ENCODE measurements around the gene ITPA.

DNA sequence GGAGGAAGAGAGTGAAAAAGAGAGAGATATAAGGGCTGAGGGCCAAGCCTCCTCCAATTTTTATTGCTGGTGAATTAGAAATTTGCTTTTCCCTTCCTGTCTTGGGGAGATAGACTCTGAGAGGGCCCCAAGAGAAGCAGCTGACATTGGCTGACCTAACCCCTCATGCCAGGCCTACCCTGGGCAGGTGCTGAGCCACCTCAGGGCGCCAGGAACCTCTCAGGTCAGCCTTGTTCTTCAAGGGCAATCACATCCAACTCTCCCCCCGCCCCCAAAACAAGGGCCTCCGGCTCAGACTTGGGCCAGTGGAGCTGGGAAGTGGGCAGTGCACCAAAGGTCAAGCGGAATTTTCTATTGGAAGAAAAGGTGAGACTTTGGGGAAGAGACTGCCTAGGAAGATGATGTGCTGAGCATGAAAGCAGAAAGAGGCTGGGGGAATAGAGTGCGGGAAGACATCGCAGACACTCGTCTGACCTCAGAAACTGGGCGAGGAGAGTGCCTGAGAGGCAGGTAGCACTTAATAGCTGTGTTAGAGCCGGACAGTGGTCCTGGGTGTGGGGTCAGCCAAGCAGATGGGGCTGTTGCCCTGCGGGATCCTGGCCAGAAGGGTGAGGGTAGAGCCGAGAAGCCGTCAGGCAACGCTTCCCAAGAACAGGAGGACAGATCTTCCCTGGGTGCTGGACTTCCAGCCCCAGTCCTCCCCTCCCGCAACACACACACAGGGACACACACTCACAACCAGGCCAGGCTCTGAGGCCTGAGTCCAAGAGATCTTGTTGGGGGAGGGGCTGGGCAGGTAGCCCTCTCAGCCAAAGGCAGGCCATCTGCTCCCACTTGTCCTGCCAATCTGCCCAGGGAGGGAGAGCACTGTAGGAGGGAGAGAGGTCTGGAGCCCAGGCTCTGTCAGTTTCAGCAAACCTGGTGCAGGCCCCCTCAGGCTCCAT lies 45.9 kb upstream of the ITPA start:
- TF ChIP-seq BCL3 (CRISPR knock-in tag; IDR thresholded peaks at IDR 0.05) (no peak), TAF1 (CRISPR knock-in tag; IDR thresholded peaks at IDR 0.05) (no peak), FOXC1 (CRISPR knock-in tag; IDR thresholded peaks at IDR 0.05; ENCODE audit: borderline replicate concordance) (0 out of 2 replicates have a peak, but pooled peaks have one; percentile 56)

Measured in HepG2 (cell line).